ENCODE results near the gene RUFY1. TPM values are rescaled to one million over a fixed set of nuclear protein-coding genes. Genes with fewer than 3 reads are reported as not detected.

Gene RUFY1
- total and polyA plus RNA-seq, 10 of the 15 experiments (the other 5 are each of a cell fraction or from before 2014, with no cell fraction given): 5.7 to 36.3 (median 24.5) TPM

GRCh38 chr5:179577286-179577960 is 27.1 kb downstream of the RUFY1 start:
- CTCF ChIA-PET: no interaction called here
- no TSS peak for BruUV-seq (replicated peaks)
- no peaks in the 10 kb centered on the region for H3K4me1 ChIP-seq (ENCODE audit: control insufficient read depth, insufficient read depth, low read length)
- no peak overlapping the region for H2AFZ ChIP-seq (ENCODE audit: control insufficient read depth, low read depth, low read length)
- in situ Hi-C loops (cut with MboI) (no loop called here), intact Hi-C loops (cut with micrococcal nuclease; ENCODE audit: unreplicated experiment) (no loop called here)
- no peaks in the 10 kb centered on the region for H3K9me3 ChIP-seq (replicated peaks; ENCODE audit: control insufficient read depth, insufficient read depth, low read length)
- no peak overlapping the region for H3K27ac ChIP-seq (ENCODE audit: control insufficient read depth, insufficient read depth)
- no peak for DNase-seq (ENCODE audit: low read depth, low spot score)
- 98% methylated on average over 29 of the region's 42 CpGs for WGBS (ENCODE audit: insufficient coverage, insufficient replicate concordance, low lambda C conversion rate, missing lambda C conversion rate)
- H3K4me2 ChIP-seq (ENCODE audit: control insufficient read depth, insufficient read depth): no peak overlapping the region
- no peak overlapping the region for H3K4me3 ChIP-seq
- TF ChIP-seq MEF2A (IDR thresholded peaks at IDR 0.05; ENCODE audit: insufficient read depth, low read depth, low read length): no peak
- no peak for TF ChIP-seq CBX3 (IDR thresholded peaks at IDR 0.05; ENCODE audit: borderline replicate concordance, low read depth)
- TF ChIP-seq MTA3 (IDR thresholded peaks at IDR 0.05; ENCODE audit: borderline replicate concordance, low read length): no peak
- no peak for TF ChIP-seq SPI1 (IDR thresholded peaks at IDR 0.05; ENCODE audit: borderline replicate concordance, insufficient read depth, low read depth, low read length)
- no peak for TF ChIP-seq TBL1XR1 (IDR thresholded peaks at IDR 0.05; ENCODE audit: low read depth, low read length)
- TF ChIP-seq ZBTB4 (CRISPR knock-in tag; IDR thresholded peaks at IDR 0.05): no peak
- TF ChIP-seq STAT3 (IDR thresholded peaks at IDR 0.05; ENCODE audit: low read depth, low read length): no peak
- TF ChIP-seq RUNX3 (IDR thresholded peaks at IDR 0.05; ENCODE audit: low read length): no peak
- TF ChIP-seq GATAD2B (conservative IDR thresholded peaks at IDR 0.05; ENCODE audit: low read depth): no peak
- TF ChIP-seq NRF1 (conservative IDR thresholded peaks at IDR 0.05; ENCODE audit: low read depth, low read length): no peak
- TF ChIP-seq TARDBP (IDR thresholded peaks at IDR 0.05; ENCODE audit: borderline replicate concordance): no peak
- no peak for TF ChIP-seq ZNF384 (IDR thresholded peaks at IDR 0.05; ENCODE audit: borderline replicate concordance, low read depth, low read length)
- TF ChIP-seq ZBTB40 (IDR thresholded peaks at IDR 0.05; ENCODE audit: borderline replicate concordance): no peak
- TF ChIP-seq ZNF217 (IDR thresholded peaks at IDR 0.05): no peak
- TF ChIP-seq BHLHE40 (IDR thresholded peaks at IDR 0.05; ENCODE audit: borderline replicate concordance in 1 of 2, low read depth in 2 of 2, low read length in 1 of 2): no peak
- TF ChIP-seq FOXM1 (IDR thresholded peaks at IDR 0.05; ENCODE audit: low read depth, low read length): no peak
- TF ChIP-seq PAX5 (IDR thresholded peaks at IDR 0.05; ENCODE audit: borderline replicate concordance, low read depth, low read length): no peak
- TF ChIP-seq BRCA1 (IDR thresholded peaks at IDR 0.05; ENCODE audit: low read depth, low read length): no peak
- RAD21 ChIA-PET (ENCODE audit: unreplicated experiment): no interaction called here
- no peaks in the 10 kb centered on the region for H3K27me3 ChIP-seq (replicated peaks in 1 of 2; ENCODE audit: control insufficient read depth in 2 of 2, insufficient read depth in 2 of 2, low read length in 1 of 2)
- no peak for FAIRE-seq
- no peak overlapping the region for H3K9ac ChIP-seq (ENCODE audit: control insufficient read depth, insufficient read depth, low read length)
- SMC1A ChIA-PET (ENCODE audit: uncharacterized antibody, unreplicated experiment): no interaction called here
- no peaks in the 10 kb centered on the region for H3K79me2 ChIP-seq (ENCODE audit: control insufficient read depth, insufficient read depth, low read length)
- POLR2A ChIA-PET: no interaction called here
- H4K20me1 ChIP-seq (ENCODE audit: control insufficient read depth, insufficient read depth): no peaks in the 10 kb centered on the region
- no peak for ATAC-seq
- peaks cover 2 to 10% of the 10 kb centered on the region in 2 experiments; a peak in 3 of 4 replicates for H3K36me3 ChIP-seq (ENCODE audit: control insufficient read depth in 2 of 2, insufficient read depth in 2 of 2, low read length in 1 of 2)

All from GM12878 (cell line).